Thyroid gland (tissue), 4 donors: ENCODE data around the gene PALLD. TPM values are rescaled to one million over a fixed set of nuclear protein-coding genes. Genes with fewer than 3 reads are reported as not detected.
A peak's percentile ranks its signal among the peaks of the same experiment; 100 is the strongest.

ENCODE experiments used
- DNase-seq, 2 donors: peaks; one replicate each; pipeline ENCODE4 v3.0.0-alpha.2; 2019
- H3K27ac ChIP-seq, 3 donors: fragments of 200-600 bp; sonication (generic); 1 replicate in 2 of 3; 2 replicates in 1 of 3; pipeline ENCODE4 v1.5.1; 2016 to 2019; ENCODE audit warnings: mild to moderate bottlenecking in 1 of 3, moderate library complexity in 1 of 3
- H3K27me3 ChIP-seq: fragments of 200-600 bp; sonication (generic); one replicate; pipeline ENCODE4 v1.5.1; 2019
- H3K36me3 ChIP-seq, 2 donors: fragments of 200-600 bp; sonication (generic); one replicate each; pipeline ENCODE4 v1.5.1; 2016 to 2019
- H3K4me1 ChIP-seq, 2 donors: fragments of 200-600 bp; sonication (generic); one replicate each; pipeline ENCODE4 v1.5.1; 2017 to 2019
- H3K4me3 ChIP-seq, 3 donors: fragments of 200-600 bp; sonication (generic); replicated peaks in 1 of 3; 1 replicate in 2 of 3; 2 replicates in 1 of 3; pipeline ENCODE4 v1.5.1; 2016; ENCODE audit warnings: mild to moderate bottlenecking in 1 of 3
- H3K9me3 ChIP-seq: fragments of 200-600 bp; sonication (generic); one replicate; pipeline ENCODE4 v1.5.1; 2017
- CTCF ChIP-seq, 6 experiments: fragments of 200-600 bp in 3 of 6; fragments of 450-650 bp in 3 of 6; sonication (generic) in 3 of 6; IDR thresholded peaks; one replicate each; pipeline ENCODE4 v1.5.1; 2016 to 2019; ENCODE audit warnings: antibody characterized with exemption in 6 of 6, mild to moderate bottlenecking in 2 of 6, inconsistent platforms in 1 of 6, moderate library complexity in 1 of 6
- POLR2A ChIP-seq, 2 donors: fragments of 450-650 bp; IDR thresholded peaks; one replicate each; pipeline ENCODE4 v1.6.1; 2017; ENCODE audit warnings: antibody characterized with exemption in 2 of 2, mild to moderate bottlenecking in 2 of 2, moderate library complexity in 1 of 2
- WGBS, 2 donors: methylation state at CpG; one replicate each; pipeline ENCODE4 v1.1.5; 2017; 5-methylcytosine and 5-hydroxymethylcytosine counted together
- intact Hi-C: fragments of 100-400 bp; cut with DNase I; formaldehyde crosslinking; loops from one replicate; pipeline ENCODE4 v1.15.1; 2023
- total RNA-seq, 4 donors: library from RNA; depleted of rRNA; stranded (reverse); fragments of >200 nt; gene quantifications; one replicate each; pipeline ENCODE4 v1.2.3, GENCODE V29; 2016

The PALLD gene
- total RNA-seq, 4 donors from 2014 or later: 152 to 311 (median 226) TPM

GRCh38 chr4:168822481-168822880 is 325.6 kb downstream of the PALLD start:
- no peak overlapping the region for H3K27ac ChIP-seq
- TF ChIP-seq CTCF (IDR thresholded peaks at IDR 0.05) (no peak), POLR2A (IDR thresholded peaks at IDR 0.05) (no peak)
- no peak overlapping the region for H3K4me3 ChIP-seq
- WGBS, 2 donors: 89 to 90% methylated on average over 5 of the region's 5 CpGs
- intact Hi-C loops: no loop called here
- no peaks in the 10 kb centered on the region for H3K9me3 ChIP-seq
- peaks cover 4 to 8% of the 10 kb centered on the region in 2 donors for H3K4me1 ChIP-seq
- no peaks in the 10 kb centered on the region for H3K36me3 ChIP-seq
- H3K27me3 ChIP-seq: no peaks in the 10 kb centered on the region
- DNase-seq: no peak

GRCh38 chr4:168825975-168826374 is 329.1 kb downstream of the PALLD start:
- Histone ChIP-seq H3K4me1 (no peaks in the 10 kb centered on the region), H3K4me3 (no peak overlapping the region), H3K9me3 (no peaks in the 10 kb centered on the region), H3K27ac (no peak overlapping the region), H3K36me3 (no peaks in the 10 kb centered on the region), H3K27me3 (no peaks in the 10 kb centered on the region)
- no peak for TF ChIP-seq POLR2A (IDR thresholded peaks at IDR 0.05)
- TF ChIP-seq CTCF (IDR thresholded peaks at IDR 0.05): no peak
- DNase-seq: no peak
- intact Hi-C loops: no loop called here
- WGBS, 2 donors: 95 to 96% methylated on average over 3 of the region's 3 CpGs

GRCh38 chr4:168826620-168827019 is 329.8 kb downstream of the PALLD start:
- H3K4me1 ChIP-seq: peaks cover 4 to 5% of the 10 kb centered on the region in 2 donors
- intact Hi-C loops: no loop called here
- WGBS, 2 donors: 85 to 93% methylated on average over 3 of the region's 3 CpGs
- H3K27ac ChIP-seq: no peak overlapping the region
- DNase-seq: no peak
- H3K9me3 ChIP-seq: no peaks in the 10 kb centered on the region
- no peaks in the 10 kb centered on the region for H3K27me3 ChIP-seq
- H3K4me3 ChIP-seq: no peak overlapping the region
- TF ChIP-seq POLR2A (IDR thresholded peaks at IDR 0.05) (no peak), CTCF (IDR thresholded peaks at IDR 0.05) (no peak)
- H3K36me3 ChIP-seq: no peaks in the 10 kb centered on the region

- H3K36me3 ChIP-seq: no peaks in the 10 kb centered on the region
- H3K27me3 ChIP-seq: no peaks in the 10 kb centered on the region
- TF ChIP-seq CTCF (IDR thresholded peaks at IDR 0.05): no peak
- no peak for TF ChIP-seq POLR2A (IDR thresholded peaks at IDR 0.05)
- H3K9me3 ChIP-seq: no peaks in the 10 kb centered on the region
- 85 to 88% methylated on average over 6 of the region's 6 CpGs for WGBS, 2 donors
- intact Hi-C loops: loop anchor here (10.0 kb wide), 1 partner anchor 116 kb away; no protein-coding TSS in a partner anchor
- no peak for DNase-seq
- H3K4me1 ChIP-seq: peaks cover 9 to 15% of the 10 kb centered on the region in 2 donors
- peak overlapping the region in 2 of 3 donors; percentile 79 to 86 for H3K27ac ChIP-seq
- H3K4me3 ChIP-seq: no peak overlapping the region
Measured at GRCh38 chr4:168830777-168831512, 334.1 kb downstream of the PALLD start.

- H3K9me3 ChIP-seq: no peaks in the 10 kb centered on the region
- H3K4me1 ChIP-seq: peaks cover 9 to 15% of the 10 kb centered on the region in 2 donors
- peak overlapping the region; percentile 79 to 87 (median 86) for H3K27ac ChIP-seq
- intact Hi-C loops: loop anchor here (10.0 kb wide), 1 partner anchor 117 kb away; no protein-coding TSS in a partner anchor
- DNase-seq: no peak
- no peaks in the 10 kb centered on the region for H3K36me3 ChIP-seq
- H3K27me3 ChIP-seq: no peaks in the 10 kb centered on the region
- no peak for TF ChIP-seq POLR2A (IDR thresholded peaks at IDR 0.05)
- no peak for TF ChIP-seq CTCF (IDR thresholded peaks at IDR 0.05)
- 7 to 13% methylated on average over 14 of the region's 14 CpGs for WGBS, 2 donors
- peak overlapping the region; percentile 70 to 92 (median 91) for H3K4me3 ChIP-seq
Measured at GRCh38 chr4:168831585-168831918, 334.7 kb downstream of the PALLD start.
